ENCODE measurements around the gene ST3GAL5.
A peak's percentile ranks its signal among the peaks of the same experiment; 100 is the strongest.

Gene ST3GAL5

DNA sequence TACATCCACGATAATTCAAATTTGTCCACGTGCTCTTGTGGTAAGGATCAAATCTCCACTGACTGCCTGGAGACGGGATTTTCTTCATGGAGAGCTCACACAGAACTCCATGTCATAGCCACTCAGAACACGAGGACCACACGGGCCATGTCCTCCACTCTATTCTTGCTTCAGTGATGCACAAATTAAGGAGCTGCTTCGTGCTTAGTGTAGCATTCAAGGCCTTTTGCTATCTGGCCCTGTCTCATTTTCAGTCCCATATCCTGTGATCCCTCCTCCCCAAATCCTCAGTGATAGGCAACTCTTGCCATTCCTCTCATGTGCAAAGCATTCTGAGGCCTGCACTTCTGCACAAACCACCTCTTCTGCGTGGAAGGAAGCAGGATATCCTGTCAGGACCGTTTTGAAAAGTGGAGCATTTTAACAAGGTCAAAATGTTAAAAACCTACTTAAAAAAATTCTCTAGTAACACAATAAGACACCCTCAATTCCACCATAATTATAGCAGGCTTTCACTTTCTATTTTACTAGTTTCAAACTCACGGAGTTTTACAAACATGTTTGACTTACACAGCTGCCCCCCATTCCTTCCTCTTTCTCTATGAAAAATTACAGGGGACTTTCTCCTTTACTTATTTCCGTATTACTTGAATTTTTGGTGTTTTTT, 35.2 kb downstream of the ST3GAL5 start:
- H3K27me3 ChIP-seq (ENCODE audit: control insufficient read depth in 1 of 2, insufficient read depth in 2 of 2, low read length in 2 of 2) = no peaks in the 10 kb centered on the region
- H3K9me3 ChIP-seq (ENCODE audit: low read length) = no peaks in the 10 kb centered on the region
- no peak overlapping the region for H3K9ac ChIP-seq (ENCODE audit: low read length)
- H3K27ac ChIP-seq (ENCODE audit: low read depth, low read length) = no peak overlapping the region
- H3K4me1 ChIP-seq (ENCODE audit: insufficient read depth, low read length) = peaks cover 12% of the 10 kb centered on the region
- no peaks in the 10 kb centered on the region for H3K36me3 ChIP-seq (ENCODE audit: insufficient read depth, low read length)
- H3K4me3 ChIP-seq (ENCODE audit: low read depth in 1 of 2, low read length in 2 of 2) = no peak overlapping the region

DNA sequence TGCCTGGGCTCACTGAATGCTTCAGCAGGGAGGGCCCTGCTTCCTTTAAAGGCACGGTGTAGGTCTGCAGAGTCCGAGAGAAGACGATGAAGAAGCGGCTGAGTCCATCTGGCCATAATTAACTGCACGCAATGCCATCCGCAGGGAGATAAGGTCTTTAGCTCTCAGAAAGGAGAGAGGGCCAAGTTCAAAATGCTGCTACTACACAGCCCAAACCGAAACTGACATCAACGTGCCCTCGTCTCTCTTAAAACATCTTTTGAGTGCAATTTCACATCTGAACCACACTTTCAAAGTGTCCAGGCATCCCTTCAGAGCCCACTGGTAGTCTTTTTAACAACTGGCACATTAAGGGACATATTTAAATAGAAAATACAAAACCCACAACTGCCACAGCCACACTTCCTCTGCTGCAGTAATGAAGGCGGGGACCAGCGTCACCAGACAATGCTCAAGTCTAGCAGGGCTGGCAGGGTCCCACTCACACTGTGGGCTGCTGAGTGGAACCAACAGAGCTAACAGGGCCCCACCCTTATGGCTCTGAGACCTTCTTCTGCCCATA, 35.8 kb downstream of the ST3GAL5 start:
- H3K9me3 ChIP-seq (ENCODE audit: low read length) = no peaks in the 10 kb centered on the region
- H3K4me1 ChIP-seq (ENCODE audit: insufficient read depth, low read length) = peaks cover 12% of the 10 kb centered on the region
- H3K27me3 ChIP-seq (ENCODE audit: control insufficient read depth in 1 of 2, insufficient read depth in 2 of 2, low read length in 2 of 2) = no peaks in the 10 kb centered on the region
- H3K27ac ChIP-seq (ENCODE audit: low read depth, low read length) = no peak overlapping the region
- no peak overlapping the region for H3K4me3 ChIP-seq (ENCODE audit: low read depth in 1 of 2, low read length in 2 of 2)
- no peak overlapping the region for H3K9ac ChIP-seq (ENCODE audit: low read length)
- H3K36me3 ChIP-seq (ENCODE audit: insufficient read depth, low read length) = no peaks in the 10 kb centered on the region

DNA sequence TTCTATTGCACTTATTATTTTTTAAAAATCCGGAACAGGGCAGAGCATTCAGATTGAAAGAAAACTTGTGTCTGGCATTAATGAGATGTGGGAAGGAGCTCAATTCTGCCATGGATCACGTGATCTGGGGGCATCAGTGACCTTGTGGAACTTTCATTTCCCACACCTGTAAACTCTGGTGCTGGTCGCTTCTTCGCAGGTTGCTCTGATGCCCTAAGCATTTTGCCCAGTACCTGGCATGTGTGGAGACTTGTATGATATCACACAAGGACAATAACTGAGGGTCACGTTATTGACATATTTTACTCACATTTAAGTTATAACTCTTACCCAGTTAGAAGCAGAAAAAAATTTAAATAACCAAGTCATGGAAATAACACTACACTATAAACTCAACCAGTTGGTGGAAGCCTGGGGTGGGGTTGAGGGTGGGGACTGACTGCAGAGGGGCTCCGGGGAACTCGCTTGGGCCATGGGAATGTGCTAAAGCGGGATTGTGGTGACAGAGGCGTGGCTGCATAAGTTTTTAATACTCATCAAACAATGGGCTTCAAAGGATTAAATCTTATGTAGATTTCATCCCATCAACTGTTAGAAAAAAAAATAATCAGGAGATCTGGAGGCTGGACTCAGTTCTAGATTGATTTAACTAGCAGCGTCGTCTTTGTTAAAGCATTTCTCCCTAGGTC, 36.5 kb downstream of the ST3GAL5 start:
- H3K36me3 ChIP-seq (ENCODE audit: insufficient read depth, low read length) = no peaks in the 10 kb centered on the region
- H3K9ac ChIP-seq (ENCODE audit: low read length) = no peak overlapping the region
- H3K4me1 ChIP-seq (ENCODE audit: insufficient read depth, low read length) = peaks cover 12% of the 10 kb centered on the region
- no peaks in the 10 kb centered on the region for H3K9me3 ChIP-seq (ENCODE audit: low read length)
- no peak overlapping the region for H3K4me3 ChIP-seq (ENCODE audit: low read depth in 1 of 2, low read length in 2 of 2)
- no peak overlapping the region for H3K27ac ChIP-seq (ENCODE audit: low read depth, low read length)
- no peaks in the 10 kb centered on the region for H3K27me3 ChIP-seq (ENCODE audit: control insufficient read depth in 1 of 2, insufficient read depth in 2 of 2, low read length in 2 of 2)

DNA sequence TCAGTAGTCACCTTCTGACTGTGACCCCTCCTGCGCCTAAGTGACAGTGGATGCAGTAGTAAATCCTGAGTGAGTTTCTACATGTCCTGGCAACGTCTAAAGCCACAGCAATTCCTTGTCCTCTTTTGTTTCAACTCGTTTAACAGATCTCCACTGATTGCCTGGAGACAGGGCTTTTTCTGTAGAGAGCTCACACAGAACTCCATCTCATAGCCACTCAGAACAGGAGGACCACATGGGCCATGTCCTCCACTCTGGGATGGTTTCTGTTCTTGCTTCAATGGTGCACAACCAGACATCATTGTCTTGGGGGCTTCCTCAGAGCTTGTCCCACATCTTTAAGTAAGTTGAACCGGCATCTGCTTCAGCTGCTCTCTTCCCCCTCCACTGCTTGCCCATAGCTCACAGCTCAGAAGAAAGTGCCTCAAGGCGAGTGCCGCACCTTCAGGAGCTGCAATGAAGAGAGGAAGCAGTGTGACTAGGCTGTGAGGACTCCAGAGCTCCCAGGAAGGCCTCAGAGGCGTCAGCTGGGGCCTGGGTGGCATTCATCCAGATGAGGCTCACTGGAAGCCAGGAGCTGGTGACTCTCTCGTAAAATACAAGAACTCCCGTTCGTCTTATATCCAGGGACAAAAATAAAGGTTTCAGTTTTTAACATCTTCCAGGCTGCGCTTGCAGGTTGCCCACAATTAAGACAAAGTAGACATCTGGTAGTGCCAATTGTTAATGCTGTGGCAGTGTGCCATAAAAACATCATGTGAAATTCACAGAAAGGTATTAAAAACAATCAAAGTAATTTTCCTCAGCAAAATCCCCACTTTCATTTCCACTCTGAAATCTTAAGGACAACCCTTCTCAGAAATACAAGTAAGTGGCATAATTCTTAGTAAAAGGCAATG, 37.3 kb downstream of the ST3GAL5 start:
- Histone ChIP-seq H3K27ac (ENCODE audit: low read depth, low read length) (no peak overlapping the region), H3K9ac (ENCODE audit: low read length) (no peak overlapping the region), H3K9me3 (ENCODE audit: low read length) (no peaks in the 10 kb centered on the region), H3K27me3 (ENCODE audit: control insufficient read depth in 1 of 2, insufficient read depth in 2 of 2, low read length in 2 of 2) (no peaks in the 10 kb centered on the region), H3K36me3 (ENCODE audit: insufficient read depth, low read length) (no peaks in the 10 kb centered on the region), H3K4me1 (ENCODE audit: insufficient read depth, low read length) (peaks cover 12% of the 10 kb centered on the region), H3K4me3 (ENCODE audit: low read depth in 1 of 2, low read length in 2 of 2) (peak overlapping the region in 1 of 2 donors; percentile 4)

DNA sequence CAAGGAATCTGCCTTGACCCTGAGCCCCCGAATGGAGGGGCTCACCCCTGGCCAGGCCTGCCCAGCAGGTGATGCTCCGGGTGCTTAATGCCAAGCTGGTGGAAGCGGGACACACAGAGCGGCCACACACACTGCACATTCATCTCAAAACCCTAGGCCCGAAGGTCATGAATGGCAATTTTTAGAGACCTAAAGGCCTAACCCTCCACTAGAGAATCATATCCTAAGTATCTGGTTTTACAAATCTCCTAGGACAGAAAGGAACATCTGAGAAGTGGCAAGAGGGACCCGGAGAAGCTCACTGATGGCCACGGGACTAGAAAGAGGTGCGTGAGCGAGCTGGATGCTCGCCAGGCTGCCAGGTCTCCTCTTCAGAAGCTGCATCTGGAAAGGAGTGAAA, 38.3 kb downstream of the ST3GAL5 start:
- H3K4me3 ChIP-seq (ENCODE audit: low read depth in 1 of 2, low read length in 2 of 2) = no peak overlapping the region
- no peaks in the 10 kb centered on the region for H3K36me3 ChIP-seq (ENCODE audit: insufficient read depth, low read length)
- H3K27me3 ChIP-seq (ENCODE audit: control insufficient read depth in 1 of 2, insufficient read depth in 2 of 2, low read length in 2 of 2) = no peaks in the 10 kb centered on the region
- no peak overlapping the region for H3K27ac ChIP-seq (ENCODE audit: low read depth, low read length)
- H3K9ac ChIP-seq (ENCODE audit: low read length) = no peak overlapping the region
- H3K9me3 ChIP-seq (ENCODE audit: low read length) = no peaks in the 10 kb centered on the region
- peaks cover 12% of the 10 kb centered on the region for H3K4me1 ChIP-seq (ENCODE audit: insufficient read depth, low read length)

DNA sequence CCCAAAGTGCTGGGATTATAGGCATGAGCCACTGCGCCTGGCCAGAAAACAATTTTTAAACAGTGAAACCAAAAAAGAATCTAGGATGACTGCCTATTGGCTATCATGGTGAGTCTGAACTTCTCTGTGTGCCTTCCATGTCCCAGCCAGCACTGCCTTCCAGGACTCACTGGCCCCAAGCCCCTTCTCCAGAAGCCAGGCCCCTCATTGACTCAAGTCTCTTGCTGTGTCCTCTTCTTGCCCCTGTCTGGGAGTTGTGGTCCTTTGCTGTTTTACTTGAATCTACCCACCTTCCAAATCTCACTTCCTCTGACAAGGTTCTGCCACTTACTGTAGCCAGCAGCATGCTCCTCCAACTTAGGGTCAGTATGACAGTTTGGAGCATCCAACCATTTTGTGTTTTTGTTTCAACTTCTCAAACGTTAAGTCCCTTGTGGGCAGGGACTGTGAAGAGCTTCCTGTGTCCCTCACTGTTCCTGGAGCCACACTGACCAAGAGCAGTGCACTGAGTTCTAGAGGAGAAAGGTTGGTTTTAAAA, 41.7 kb downstream of the ST3GAL5 start:
- Histone ChIP-seq H3K9ac (ENCODE audit: low read length) (no peak overlapping the region), H3K4me1 (ENCODE audit: insufficient read depth, low read length) (peaks cover 12% of the 10 kb centered on the region), H3K4me3 (ENCODE audit: low read depth in 1 of 2, low read length in 2 of 2) (no peak overlapping the region), H3K27ac (ENCODE audit: low read depth, low read length) (no peak overlapping the region), H3K36me3 (ENCODE audit: insufficient read depth, low read length) (peaks cover 8% of the 10 kb centered on the region), H3K9me3 (ENCODE audit: low read length) (no peaks in the 10 kb centered on the region), H3K27me3 (ENCODE audit: control insufficient read depth in 1 of 2, insufficient read depth in 2 of 2, low read length in 2 of 2) (no peaks in the 10 kb centered on the region)

DNA sequence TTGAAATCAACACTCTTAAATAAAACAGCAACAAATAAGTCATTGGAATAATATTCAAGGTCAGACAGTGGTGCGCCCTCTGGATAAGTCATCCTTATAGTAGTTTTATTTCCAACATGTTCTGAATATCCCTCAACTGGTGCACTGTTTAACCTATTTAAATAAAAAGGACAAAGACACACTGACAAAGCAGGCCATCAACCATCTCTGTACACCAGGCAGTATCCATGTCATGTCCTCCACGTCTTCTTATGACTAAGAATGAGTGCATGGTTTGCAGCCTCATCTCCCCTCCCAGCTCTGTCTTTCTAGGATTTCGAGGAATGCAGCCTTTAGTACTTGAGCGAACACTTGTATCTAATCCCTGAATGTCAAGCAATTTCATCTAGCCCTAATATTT, 42.4 kb downstream of the ST3GAL5 start:
- Histone ChIP-seq H3K36me3 (ENCODE audit: insufficient read depth, low read length) (peaks cover 8% of the 10 kb centered on the region), H3K4me3 (ENCODE audit: low read depth in 1 of 2, low read length in 2 of 2) (no peak overlapping the region), H3K9me3 (ENCODE audit: low read length) (no peaks in the 10 kb centered on the region), H3K9ac (ENCODE audit: low read length) (no peak overlapping the region), H3K4me1 (ENCODE audit: insufficient read depth, low read length) (peaks cover 5% of the 10 kb centered on the region), H3K27me3 (ENCODE audit: control insufficient read depth in 1 of 2, insufficient read depth in 2 of 2, low read length in 2 of 2) (no peaks in the 10 kb centered on the region), H3K27ac (ENCODE audit: low read depth, low read length) (no peak overlapping the region)

DNA sequence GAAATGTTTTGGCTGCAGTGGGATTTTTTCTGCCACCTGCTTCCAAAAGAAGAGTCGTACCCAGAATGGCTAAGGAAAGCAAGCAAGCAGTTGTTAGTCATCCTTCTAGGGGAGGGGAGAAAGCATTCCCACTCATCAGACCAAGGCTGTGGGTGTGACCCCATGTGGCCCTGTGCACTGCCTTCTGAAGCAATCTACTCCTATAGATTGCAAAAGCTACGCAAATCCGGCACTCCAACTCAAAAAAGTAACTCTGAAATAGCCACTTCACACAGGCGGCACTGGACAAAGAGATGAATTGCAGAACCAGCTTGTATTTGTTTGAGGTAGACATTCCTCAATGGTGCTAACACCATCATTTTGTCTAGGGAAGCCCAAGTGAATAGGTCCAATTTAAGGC, 44.3 kb downstream of the ST3GAL5 start:
- H3K9me3 ChIP-seq (ENCODE audit: low read length) = no peaks in the 10 kb centered on the region
- H3K36me3 ChIP-seq (ENCODE audit: insufficient read depth, low read length) = peaks cover 8% of the 10 kb centered on the region
- H3K4me3 ChIP-seq (ENCODE audit: low read depth in 1 of 2, low read length in 2 of 2) = no peak overlapping the region
- H3K27ac ChIP-seq (ENCODE audit: low read depth, low read length) = no peak overlapping the region
- no peaks in the 10 kb centered on the region for H3K4me1 ChIP-seq (ENCODE audit: insufficient read depth, low read length)
- no peaks in the 10 kb centered on the region for H3K27me3 ChIP-seq (ENCODE audit: control insufficient read depth in 1 of 2, insufficient read depth in 2 of 2, low read length in 2 of 2)
- no peak overlapping the region for H3K9ac ChIP-seq (ENCODE audit: low read length)

DNA sequence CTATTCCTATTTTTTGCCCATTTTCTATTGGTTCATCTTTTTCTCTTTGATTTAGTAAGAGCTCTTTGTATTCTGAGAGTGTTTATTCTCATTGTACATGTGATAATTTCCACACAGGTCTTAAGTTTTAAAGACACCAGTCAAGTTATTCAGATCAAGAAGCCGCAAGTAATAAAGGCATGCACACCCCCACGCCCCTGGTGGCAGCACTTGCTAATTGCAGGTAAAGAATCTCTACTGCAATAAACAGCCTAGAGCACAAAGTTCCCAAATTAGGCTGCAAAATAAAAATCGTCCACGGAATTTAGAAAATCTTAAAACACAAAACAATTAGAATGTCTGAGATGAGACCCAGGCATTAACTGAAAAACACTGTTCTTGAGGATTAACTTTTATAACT, 45.2 kb downstream of the ST3GAL5 start:
- no peaks in the 10 kb centered on the region for H3K27me3 ChIP-seq (ENCODE audit: control insufficient read depth in 1 of 2, insufficient read depth in 2 of 2, low read length in 2 of 2)
- H3K27ac ChIP-seq (ENCODE audit: low read depth, low read length) = no peak overlapping the region
- no peak overlapping the region for H3K4me3 ChIP-seq (ENCODE audit: low read depth in 1 of 2, low read length in 2 of 2)
- no peaks in the 10 kb centered on the region for H3K4me1 ChIP-seq (ENCODE audit: insufficient read depth, low read length)
- no peak overlapping the region for H3K9ac ChIP-seq (ENCODE audit: low read length)
- H3K36me3 ChIP-seq (ENCODE audit: insufficient read depth, low read length) = peaks cover 8% of the 10 kb centered on the region
- no peaks in the 10 kb centered on the region for H3K9me3 ChIP-seq (ENCODE audit: low read length)

DNA sequence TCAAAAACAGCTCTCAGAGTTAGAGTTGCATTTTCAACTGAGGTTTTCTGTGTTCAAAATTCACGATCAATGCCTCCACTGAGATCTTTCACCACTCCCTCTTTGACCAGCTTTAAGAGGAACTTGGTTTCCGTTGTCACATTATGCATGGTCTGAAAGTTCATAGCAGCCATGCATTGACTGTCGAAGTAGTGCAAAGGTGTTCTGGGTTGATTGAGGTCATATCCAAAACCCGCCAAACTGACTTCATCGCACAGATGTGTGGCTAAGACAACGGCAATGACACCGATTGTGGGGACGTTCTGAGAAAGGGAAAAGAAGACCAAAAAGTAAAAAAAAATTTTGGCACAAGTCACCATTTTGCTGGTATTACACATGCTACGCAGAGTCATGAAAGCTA, 48.7 kb downstream of the ST3GAL5 start:
- H3K9ac ChIP-seq (ENCODE audit: low read length) = no peak overlapping the region
- H3K36me3 ChIP-seq (ENCODE audit: insufficient read depth, low read length) = peaks cover 8% of the 10 kb centered on the region
- H3K4me3 ChIP-seq (ENCODE audit: low read depth in 1 of 2, low read length in 2 of 2) = no peak overlapping the region
- no peaks in the 10 kb centered on the region for H3K27me3 ChIP-seq (ENCODE audit: control insufficient read depth in 1 of 2, insufficient read depth in 2 of 2, low read length in 2 of 2)
- H3K9me3 ChIP-seq (ENCODE audit: low read length) = no peaks in the 10 kb centered on the region
- no peaks in the 10 kb centered on the region for H3K4me1 ChIP-seq (ENCODE audit: insufficient read depth, low read length)
- no peak overlapping the region for H3K27ac ChIP-seq (ENCODE audit: low read depth, low read length)

DNA sequence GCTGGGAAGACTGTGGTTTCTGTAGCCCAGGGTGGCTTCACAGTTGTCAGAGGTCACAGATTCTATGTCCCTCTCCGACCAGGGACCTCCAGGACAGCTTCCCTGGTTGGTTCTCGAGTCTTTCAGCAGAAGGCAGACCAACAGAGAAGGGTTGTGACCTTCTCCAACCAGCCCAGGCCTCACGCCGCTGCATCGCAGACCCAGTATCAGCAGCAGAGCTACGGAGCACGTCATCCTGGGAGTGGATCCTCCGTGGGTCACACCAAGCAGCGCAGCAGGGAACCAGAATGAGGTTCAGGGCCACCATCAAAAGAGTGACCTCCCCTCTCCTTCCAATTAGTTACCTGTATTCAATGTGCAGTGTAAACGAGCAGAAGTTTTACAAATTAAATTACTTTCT, 49.3 kb downstream of the ST3GAL5 start:
- H3K4me1 ChIP-seq (ENCODE audit: insufficient read depth, low read length) = no peaks in the 10 kb centered on the region
- no peaks in the 10 kb centered on the region for H3K27me3 ChIP-seq (ENCODE audit: control insufficient read depth in 1 of 2, insufficient read depth in 2 of 2, low read length in 2 of 2)
- no peak overlapping the region for H3K9ac ChIP-seq (ENCODE audit: low read length)
- H3K9me3 ChIP-seq (ENCODE audit: low read length) = no peaks in the 10 kb centered on the region
- no peak overlapping the region for H3K4me3 ChIP-seq (ENCODE audit: low read depth in 1 of 2, low read length in 2 of 2)
- peaks cover 5% of the 10 kb centered on the region for H3K36me3 ChIP-seq (ENCODE audit: insufficient read depth, low read length)
- H3K27ac ChIP-seq (ENCODE audit: low read depth, low read length) = no peak overlapping the region
